Upper lobe of left lung (tissue), 6 donors: ENCODE measurements around the gene GPR153. TPM values are rescaled to one million over a fixed set of nuclear protein-coding genes. Genes with fewer than 3 reads are reported as not detected.

Experiments used
- ATAC-seq, 2 donors: fragments of 200-7000 bp; cut with Tn5 transposase; one replicate each; pipeline ENCODE4 v1.9.1; 2022; ENCODE audit warnings: mild to moderate bottlenecking in 2 of 2, moderate library complexity in 2 of 2; ENCODE audit not compliant: low FRiP score in 2 of 2
- DNase-seq, 2 donors: peaks; one replicate each; pipeline ENCODE4 v3.0.0-alpha.2; 2019 to 2020
- H3K27ac ChIP-seq, 4 donors: fragments of 200-600 bp; sonication (generic); one replicate each; pipeline ENCODE4 v1.5.1; 2016 to 2019
- H3K27me3 ChIP-seq, 4 donors: fragments of 200-600 bp; sonication (generic); one replicate each; pipeline ENCODE4 v1.5.1; 2017 to 2019
- H3K36me3 ChIP-seq, 4 donors: fragments of 200-600 bp; sonication (generic); one replicate each; pipeline ENCODE4 v1.5.1; 2016 to 2019
- H3K4me1 ChIP-seq, 4 donors: fragments of 200-600 bp; sonication (generic); one replicate each; pipeline ENCODE4 v1.5.1; 2018 to 2019
- H3K4me3 ChIP-seq, 4 donors: fragments of 200-600 bp; sonication (generic); one replicate each; pipeline ENCODE4 v1.5.1; 2017 to 2019; ENCODE audit warnings: mild to moderate bottlenecking in 2 of 4, moderate library complexity in 1 of 4
- H3K9me3 ChIP-seq, 4 donors: fragments of 200-600 bp; sonication (generic); one replicate each; pipeline ENCODE4 v1.5.1; 2018 to 2019
- EP300 ChIP-seq, 4 donors: sonication (generic); formaldehyde crosslinking; IDR thresholded peaks; one replicate each; pipeline ENCODE4 v1.5.1; 2017; ENCODE audit warnings: antibody characterized with exemption in 4 of 4, control low read depth in 2 of 4
- POLR2A ChIP-seq, 4 donors: fragments of 450-650 bp; IDR thresholded peaks; one replicate each; pipeline ENCODE4 v1.5.1; 2016 to 2017; ENCODE audit warnings: antibody characterized with exemption in 4 of 4, mild to moderate bottlenecking in 2 of 4
- POLR2AphosphoS5 ChIP-seq, 2 donors: sonication (generic); formaldehyde crosslinking; IDR thresholded peaks; one replicate each; pipeline ENCODE4 v1.5.1; 2017; ENCODE audit warnings: antibody characterized with exemption in 2 of 2
- WGBS, 2 donors: methylation state at CpG; one replicate each; pipeline ENCODE4 v1.1.5; 2017 to 2018; 5-methylcytosine and 5-hydroxymethylcytosine counted together
- total RNA-seq, 6 donors: library from RNA; depleted of rRNA in 4 of 6; stranded (reverse); fragments of >200 nt in 4 of 6; gene quantifications; one replicate each; pipeline versions ENCODE4 v1.1.0 to v1.2.1, GENCODE V29; 2016 to 2021
- TF ChIP-seq, protein P1 (sequence below), 6 experiments: fragments of 450-650 bp in 4 of 6; fragments of 200-600 bp in 2 of 6; sonication (generic) in 2 of 6; IDR thresholded peaks; one replicate each; pipeline ENCODE4 v1.5.1; 2016 to 2019; ENCODE audit warnings: antibody characterized with exemption in 6 of 6
- donor health status: DM: no; HTN: no; CAD: no; lungs with moderate emphysema.
- donor health status: DM: no; HTN: yes; CAD: no; lungs with severe emphysema.

GPR153 gene
- total RNA-seq, 6 donors from 2014 or later, result 2.4 to 25.7 (median 12.5) TPM

DNA sequence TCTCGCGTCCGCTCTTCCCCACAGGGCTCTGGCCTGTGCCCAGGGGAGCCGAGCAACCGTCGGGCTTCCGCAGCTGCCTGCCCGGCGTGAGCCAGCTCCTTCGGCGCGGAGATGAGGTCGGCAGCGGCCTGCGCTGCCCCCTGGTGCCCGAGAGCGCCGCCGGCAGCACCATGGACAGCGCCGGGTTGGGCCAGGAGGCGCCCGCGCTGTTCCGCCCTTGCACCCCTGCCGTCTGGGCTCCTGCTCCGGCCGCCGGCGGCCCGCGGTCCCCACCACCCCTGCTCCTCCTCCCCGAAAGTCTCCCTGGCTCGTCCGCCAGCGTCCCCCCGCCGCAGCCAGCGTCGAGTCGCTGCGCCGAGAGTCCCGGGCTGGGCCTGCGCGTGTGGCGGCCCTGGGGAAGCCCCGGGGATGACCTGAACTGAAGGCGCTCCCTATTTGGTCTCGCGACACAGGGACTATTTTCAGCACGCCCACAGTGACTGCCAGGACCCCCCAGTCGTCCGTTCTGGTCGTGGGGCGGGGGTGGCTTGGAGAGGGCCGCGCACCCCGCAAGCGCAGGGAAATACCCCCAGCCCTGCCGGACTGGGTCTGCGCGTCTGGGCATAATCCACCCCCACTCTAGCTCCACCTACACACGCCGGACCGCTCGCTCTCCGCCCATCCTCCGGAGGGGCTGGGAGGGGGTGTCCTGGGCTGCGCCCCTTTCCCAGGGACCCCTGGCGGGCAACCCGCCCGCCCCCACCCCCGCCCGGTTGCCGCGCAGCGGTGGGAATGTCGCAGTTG, 15.6 kb downstream of the GPR153 start:
- ATAC-seq (peak; percentile 85 to 87), DNase-seq (peak; percentile 67 to 97)
- peaks cover 1 to 77% (median 50%) of the 10 kb centered on the region in 4 donors for H3K27me3 ChIP-seq
- no peaks in the 10 kb centered on the region for H3K36me3 ChIP-seq
- 1 to 5% methylated on average over 3 to 40 of the region's 79 CpGs for WGBS, 2 donors
- H3K4me1 ChIP-seq, result peaks cover 21 to 55% (median 38%) of the 10 kb centered on the region in 4 donors
- no peak overlapping the region for H3K27ac ChIP-seq
- H3K4me3 ChIP-seq, result no peak overlapping the region
- H3K9me3 ChIP-seq, result no peaks in the 10 kb centered on the region
- TF ChIP-seq EP300 (IDR thresholded peaks at IDR 0.05) (no peak), POLR2A (IDR thresholded peaks at IDR 0.05) (no peak), POLR2AphosphoS5 (IDR thresholded peaks at IDR 0.05) (no peak)
- TF ChIP-seq, protein P1, sequence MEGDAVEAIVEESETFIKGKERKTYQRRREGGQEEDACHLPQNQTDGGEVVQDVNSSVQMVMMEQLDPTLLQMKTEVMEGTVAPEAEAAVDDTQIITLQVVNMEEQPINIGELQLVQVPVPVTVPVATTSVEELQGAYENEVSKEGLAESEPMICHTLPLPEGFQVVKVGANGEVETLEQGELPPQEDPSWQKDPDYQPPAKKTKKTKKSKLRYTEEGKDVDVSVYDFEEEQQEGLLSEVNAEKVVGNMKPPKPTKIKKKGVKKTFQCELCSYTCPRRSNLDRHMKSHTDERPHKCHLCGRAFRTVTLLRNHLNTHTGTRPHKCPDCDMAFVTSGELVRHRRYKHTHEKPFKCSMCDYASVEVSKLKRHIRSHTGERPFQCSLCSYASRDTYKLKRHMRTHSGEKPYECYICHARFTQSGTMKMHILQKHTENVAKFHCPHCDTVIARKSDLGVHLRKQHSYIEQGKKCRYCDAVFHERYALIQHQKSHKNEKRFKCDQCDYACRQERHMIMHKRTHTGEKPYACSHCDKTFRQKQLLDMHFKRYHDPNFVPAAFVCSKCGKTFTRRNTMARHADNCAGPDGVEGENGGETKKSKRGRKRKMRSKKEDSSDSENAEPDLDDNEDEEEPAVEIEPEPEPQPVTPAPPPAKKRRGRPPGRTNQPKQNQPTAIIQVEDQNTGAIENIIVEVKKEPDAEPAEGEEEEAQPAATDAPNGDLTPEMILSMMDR (IDR thresholded peaks at IDR 0.05), result peak; percentile 77 to 99 (median 93)

DNA sequence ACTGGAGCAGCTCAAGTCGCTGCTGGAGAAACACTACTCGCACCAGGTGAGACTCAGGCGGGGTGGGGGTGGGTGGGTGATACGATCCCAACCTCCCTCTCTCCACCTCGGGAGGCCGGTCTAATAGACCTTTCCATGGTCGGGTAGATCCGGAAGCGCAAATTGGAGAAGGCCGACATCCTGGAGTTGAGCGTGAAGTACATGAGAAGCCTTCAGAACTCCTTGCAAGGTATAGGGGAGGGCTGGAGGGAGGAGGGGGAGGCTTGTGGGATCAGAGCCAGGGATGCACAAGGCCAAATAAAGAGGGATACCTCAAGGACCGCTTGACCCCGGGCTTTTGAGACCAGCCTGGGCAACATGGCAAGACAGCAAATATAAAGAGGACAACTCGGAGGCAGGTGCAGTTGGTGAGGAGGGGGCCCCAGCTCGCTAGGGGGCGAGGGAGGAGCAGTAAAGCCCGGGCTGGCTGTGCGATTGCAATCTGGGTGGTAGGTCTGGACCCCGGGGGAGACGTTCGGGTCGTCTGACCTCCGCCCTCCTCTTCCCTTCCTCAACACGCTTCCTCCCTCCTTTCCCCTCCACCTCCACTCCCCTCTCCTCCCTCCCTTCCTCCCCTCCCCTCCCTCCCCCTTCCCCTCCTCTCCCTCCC, 16.4 kb downstream of the GPR153 start:
- Histone ChIP-seq H3K9me3 (no peaks in the 10 kb centered on the region), H3K36me3 (no peaks in the 10 kb centered on the region), H3K27ac (no peak overlapping the region), H3K4me3 (no peak overlapping the region), H3K4me1 (peaks cover 21 to 51% (median 36%) of the 10 kb centered on the region in 4 donors), H3K27me3 (peaks cover 1 to 72% (median 49%) of the 10 kb centered on the region in 4 donors)
- DNase-seq (no peak), ATAC-seq (no peak)
- WGBS, 2 donors, result 4 to 5% methylated on average over 24 of the region's 24 CpGs
- TF ChIP-seq EP300 (IDR thresholded peaks at IDR 0.05) (no peak), POLR2AphosphoS5 (IDR thresholded peaks at IDR 0.05) (no peak)
- TF ChIP-seq, protein P1 (IDR thresholded peaks at IDR 0.05), result no peak

DNA sequence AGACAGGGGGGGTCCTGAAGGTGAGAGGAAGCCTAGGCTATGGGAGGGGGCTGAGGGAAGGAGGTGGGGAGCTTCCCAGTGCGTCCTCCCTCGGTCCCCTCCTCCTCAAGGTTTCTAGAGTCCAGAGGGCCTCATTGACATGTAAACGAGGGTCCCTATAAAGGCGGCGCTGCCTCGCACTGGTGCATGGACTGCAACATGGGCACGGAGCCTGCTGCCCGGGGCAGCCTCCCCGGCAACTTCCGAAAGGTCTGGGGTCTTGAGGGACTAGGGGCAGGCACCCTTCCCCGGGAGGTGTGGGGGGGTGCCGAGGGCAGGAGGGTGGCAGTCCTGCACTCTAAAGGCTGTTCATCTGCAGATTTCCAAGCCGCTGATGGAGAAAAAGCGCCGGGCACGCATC, 16.9 kb downstream of the GPR153 start, which contains the start of gene HES3:
HES3 (plus strand) TSS at position 187 of the 400 bp plus-strand sequence; CDS start at position 374, 187 bp downstream.
- Histone ChIP-seq H3K27me3 (peaks cover 1 to 66% (median 48%) of the 10 kb centered on the region in 4 donors), H3K9me3 (no peaks in the 10 kb centered on the region), H3K4me3 (no peak within 1 kb of the TSS), H3K27ac (no peak within 1 kb of the TSS), H3K4me1 (peaks cover 21 to 45% (median 33%) of the 10 kb centered on the region in 4 donors), H3K36me3 (no peaks in the 10 kb centered on the region)
- 0 to 9% methylated on average over 2 to 16 of the region's 16 CpGs for WGBS, 2 donors
- TF ChIP-seq, protein P1 (IDR thresholded peaks at IDR 0.05), result no peak
- TF ChIP-seq EP300 (IDR thresholded peaks at IDR 0.05) (no peak), POLR2AphosphoS5 (IDR thresholded peaks at IDR 0.05) (no peak), POLR2A (IDR thresholded peaks at IDR 0.05) (no peak)
- DNase-seq (peak in 1 of 2 donors; percentile 53), ATAC-seq (no peak)

DNA sequence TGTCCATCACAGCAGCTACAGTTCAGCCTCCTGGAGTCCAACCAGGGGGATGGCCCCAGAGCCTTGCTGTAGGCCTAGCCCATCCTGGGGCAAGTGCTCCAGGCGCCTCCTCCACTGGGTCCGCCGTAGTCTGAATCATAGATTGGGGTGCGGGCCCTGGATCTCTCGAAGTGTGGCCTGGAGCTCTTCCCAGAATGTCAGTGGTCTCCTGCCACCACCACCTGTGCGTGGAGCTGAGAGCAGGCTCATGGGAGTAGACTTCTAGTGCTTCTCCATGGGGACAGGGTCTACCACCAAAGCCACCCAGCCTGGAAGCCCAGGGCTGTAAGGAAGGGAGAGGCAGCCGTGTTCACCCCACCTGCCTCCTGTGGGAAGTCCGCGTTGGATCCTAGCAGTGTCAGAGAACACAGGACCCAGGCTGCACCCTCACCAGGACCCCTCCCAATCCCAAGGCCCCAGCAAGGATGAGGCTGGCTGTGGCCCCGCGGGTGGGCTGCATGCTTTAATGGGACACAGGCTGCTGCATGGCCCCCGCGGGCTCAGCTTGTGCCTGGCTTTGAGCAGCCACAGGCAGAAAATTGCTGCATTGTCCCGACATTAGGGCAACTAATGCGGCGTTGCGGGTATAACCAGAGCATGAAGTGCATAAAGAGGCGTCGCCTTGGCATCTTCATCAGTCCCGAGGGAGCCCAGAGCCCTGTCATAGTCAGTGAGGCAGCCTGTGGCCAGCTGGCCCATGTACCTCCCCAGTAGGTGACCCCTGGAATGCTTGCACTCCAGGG, 17.7 kb downstream of the GPR153 start:
- Histone ChIP-seq H3K36me3 (no peaks in the 10 kb centered on the region), H3K9me3 (no peaks in the 10 kb centered on the region), H3K27me3 (peaks cover 1 to 61% (median 45%) of the 10 kb centered on the region in 4 donors), H3K4me3 (no peak overlapping the region), H3K4me1 (peaks cover 21 to 42% (median 30%) of the 10 kb centered on the region in 4 donors), H3K27ac (no peak overlapping the region)
- TF ChIP-seq, protein P1 (IDR thresholded peaks at IDR 0.05), result no peak
- peak in 1 of 2 donors; percentile 62 for DNase-seq
- ATAC-seq, result no peak
- WGBS, 2 donors, result 30 to 34% methylated on average over 9 to 18 of the region's 20 CpGs
